ENCODE results near the gene GPNMB. TPM values are rescaled to one million over a fixed set of nuclear protein-coding genes. Genes with fewer than 3 reads are reported as not detected.

GPNMB gene
- total RNA-seq, 1 experiment from 2014 or later: 0.74 TPM

GRCh38 chr7:23268746-23269145 is 22.2 kb downstream of the GPNMB start:
- DNase-seq (ENCODE audit: low spot score): no peak

- DNase-seq (ENCODE audit: low spot score): no peak
These were observed 25.7 kb downstream of the GPNMB start for GRCh38 chr7:23272275-23272674.

GRCh38 chr7:23273141-23273599 is 26.6 kb downstream of the GPNMB start:
- DNase-seq (ENCODE audit: low spot score): peak; percentile 100

GRCh38 chr7:23275912-23276311 is 29.3 kb downstream of the GPNMB start:
- no peak for DNase-seq (ENCODE audit: low spot score)

GRCh38 chr7:23276376-23276775 is 29.8 kb downstream of the GPNMB start:
- DNase-seq (ENCODE audit: low spot score): no peak

GRCh38 chr7:23276947-23277346 is 30.4 kb downstream of the GPNMB start:
- DNase-seq (ENCODE audit: low spot score): no peak

- peak; percentile 91 for DNase-seq (ENCODE audit: low spot score)
These were observed 30.9 kb downstream of the GPNMB start for GRCh38 chr7:23277359-23277989.

- DNase-seq (ENCODE audit: low spot score): no peak
These were observed 33.4 kb downstream of the GPNMB start for GRCh38 chr7:23279819-23280525.

GRCh38 chr7:23283086-23283485 is 36.5 kb downstream of the GPNMB start:
- DNase-seq (ENCODE audit: low spot score): no peak

- DNase-seq (ENCODE audit: low spot score): no peak
These were observed 38.3 kb downstream of the GPNMB start for GRCh38 chr7:23284871-23285270.

- no peak for DNase-seq (ENCODE audit: low spot score)
These were observed 39.4 kb downstream of the GPNMB start for GRCh38 chr7:23285657-23286646.

GRCh38 chr7:23287612-23288011 is 41.0 kb downstream of the GPNMB start:
- DNase-seq (ENCODE audit: low spot score): no peak

- no peak for DNase-seq (ENCODE audit: low spot score)
These were observed 44.4 kb downstream of the GPNMB start for GRCh38 chr7:23290993-23291392.

- DNase-seq (ENCODE audit: low spot score): no peak
These were observed 45.5 kb downstream of the GPNMB start for GRCh38 chr7:23291957-23292560.

GRCh38 chr7:23292623-23293022 is 46.0 kb downstream of the GPNMB start:
- DNase-seq (ENCODE audit: low spot score): no peak

- DNase-seq (ENCODE audit: low spot score): no peak
These were observed 47.0 kb downstream of the GPNMB start for GRCh38 chr7:23293500-23294073.

- no peak for DNase-seq (ENCODE audit: low spot score)
These were observed 48.2 kb downstream of the GPNMB start for GRCh38 chr7:23294549-23295400.

GRCh38 chr7:23295401-23295697 is 48.8 kb downstream of the GPNMB start:
- DNase-seq (ENCODE audit: low spot score): no peak

- DNase-seq (ENCODE audit: low spot score): no peak
These were observed 51.7 kb downstream of the GPNMB start for GRCh38 chr7:23298141-23298881.

All from HT-29 (cell line).